Brain microvascular endothelial cell (primary cell): Measurements from ENCODE around the gene ADGRG6.

Experiments
- DNase-seq: peaks from one replicate; pipeline ENCODE4 v3.0.0-alpha.2; 2020
- H3K27ac ChIP-seq: fragments of 250-450 bp; sonication (Bioruptor Pico); 2 replicates; pipeline ENCODE4 v1.5.1; 2020; ENCODE audit warnings: mild to moderate bottlenecking, moderate library complexity
- H3K27me3 ChIP-seq: fragments of 250-450 bp; sonication (Bioruptor Pico); replicated peaks from 2 replicates; pipeline ENCODE4 v1.5.1; 2020; ENCODE audit warnings: mild to moderate bottlenecking
- H3K36me3 ChIP-seq: fragments of 250-450 bp; sonication (Bioruptor Pico); replicated peaks from 2 replicates; pipeline ENCODE4 v1.5.1; 2020; ENCODE audit warnings: mild to moderate bottlenecking
- H3K4me3 ChIP-seq: 2 replicates; pipeline ENCODE4 v1.5.1; 2011; ENCODE audit warnings: low read depth, mild to moderate bottlenecking, control low read depth, low read length, moderate library complexity
- CTCF ChIP-seq: IDR thresholded peaks from 2 replicates; pipeline ENCODE4 v1.5.1; 2011; ENCODE audit warnings: low read depth, mild to moderate bottlenecking, moderate library complexity, low read length, control low read depth, inconsistent platforms; ENCODE audit errors: missing control alignments
- in situ Hi-C: cut with HindIII; loops from 2 replicates; pipeline ENCODE4 v1.10.0; 2017; ENCODE audit warnings: low sequenced_read_pairs, low pct_ligation_motif_present

Gene ADGRG6

GRCh38 chr6:142361345-142361744 is 59.5 kb downstream of the ADGRG6 start:
- TF ChIP-seq CTCF = no peak
- Histone ChIP-seq H3K4me3 (no peak overlapping the region), H3K27ac (peak overlapping the region; percentile 36), H3K27me3 (no peaks in the 10 kb centered on the region), H3K36me3 (no peaks in the 10 kb centered on the region)
- DNase-seq = no peak
- in situ Hi-C loops = no loop called here

- H3K27me3 ChIP-seq = no peaks in the 10 kb centered on the region
- no peak for TF ChIP-seq CTCF
- H3K36me3 ChIP-seq = no peaks in the 10 kb centered on the region
- in situ Hi-C loops = no loop called here
- peak overlapping the region; percentile 39 for H3K27ac ChIP-seq
- DNase-seq = peak; percentile 58
- H3K4me3 ChIP-seq = no peak overlapping the region
Measured at GRCh38 chr6:142361779-142362750, 60.3 kb downstream of the ADGRG6 start.

- TF ChIP-seq CTCF = no peak
- Histone ChIP-seq H3K36me3 (no peaks in the 10 kb centered on the region), H3K27ac (no peak overlapping the region), H3K4me3 (no peak overlapping the region), H3K27me3 (no peaks in the 10 kb centered on the region)
- in situ Hi-C loops = no loop called here
- DNase-seq = no peak
Measured at GRCh38 chr6:142367061-142367460, 65.3 kb downstream of the ADGRG6 start.

GRCh38 chr6:142367501-142368018 is 65.8 kb downstream of the ADGRG6 start:
- no peak for DNase-seq
- Histone ChIP-seq H3K36me3 (no peaks in the 10 kb centered on the region), H3K27ac (no peak overlapping the region), H3K27me3 (no peaks in the 10 kb centered on the region), H3K4me3 (no peak overlapping the region)
- in situ Hi-C loops = no loop called here
- no peak for TF ChIP-seq CTCF

GRCh38 chr6:142369266-142369665 is 67.5 kb downstream of the ADGRG6 start:
- no peak for DNase-seq
- TF ChIP-seq CTCF = no peak
- H3K27me3 ChIP-seq = no peaks in the 10 kb centered on the region
- no peak overlapping the region for H3K27ac ChIP-seq
- in situ Hi-C loops = no loop called here
- no peak overlapping the region for H3K4me3 ChIP-seq
- H3K36me3 ChIP-seq = no peaks in the 10 kb centered on the region
